Mucosa of rectum (tissue), 2 donors: ENCODE data around the gene NUP62CL.
A peak's percentile ranks its signal among the peaks of the same experiment; 100 is the strongest.

Experiments
- H3K27ac ChIP-seq, 2 donors: one replicate each; pipeline ENCODE4 v1.7.0; 2013; ENCODE audit warnings: inconsistent platforms in 2 of 2, low read depth in 2 of 2, low read length in 2 of 2
- H3K27me3 ChIP-seq, 2 donors: one replicate each; pipeline ENCODE4 v1.7.0; 2013; ENCODE audit warnings: low read length in 2 of 2; ENCODE audit not compliant: control insufficient read depth in 2 of 2, insufficient read depth in 2 of 2
- H3K36me3 ChIP-seq, 2 donors: one replicate each; pipeline ENCODE4 v1.7.0; 2013; ENCODE audit warnings: low read length in 2 of 2; ENCODE audit not compliant: control insufficient read depth in 2 of 2, insufficient read depth in 2 of 2
- H3K4me1 ChIP-seq, 2 donors: one replicate each; pipeline ENCODE4 v1.7.0; 2013; ENCODE audit warnings: low read length in 2 of 2, mild to moderate bottlenecking in 1 of 2; ENCODE audit not compliant: control insufficient read depth in 2 of 2, insufficient read depth in 2 of 2
- H3K4me3 ChIP-seq, 2 donors: one replicate each; pipeline ENCODE4 v1.7.0; 2013; ENCODE audit warnings: low read length in 2 of 2
- H3K9ac ChIP-seq, 2 donors: one replicate each; pipeline ENCODE4 v1.7.0; 2013; ENCODE audit warnings: low read length in 2 of 2, low read depth in 1 of 2, mild to moderate bottlenecking in 1 of 2
- H3K9me3 ChIP-seq, 2 donors: one replicate each; pipeline ENCODE4 v1.7.0; 2013; ENCODE audit warnings: low read length in 2 of 2; ENCODE audit not compliant: control insufficient read depth in 2 of 2
- donor health status: healthy.
- donor health status: Normal muscosa, but diverticular disease.

Gene NUP62CL, protein sequence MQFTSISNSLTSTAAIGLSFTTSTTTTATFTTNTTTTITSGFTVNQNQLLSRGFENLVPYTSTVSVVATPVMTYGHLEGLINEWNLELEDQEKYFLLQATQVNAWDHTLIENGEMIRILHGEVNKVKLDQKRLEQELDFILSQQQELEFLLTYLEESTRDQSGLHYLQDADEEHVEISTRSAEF

DNA sequence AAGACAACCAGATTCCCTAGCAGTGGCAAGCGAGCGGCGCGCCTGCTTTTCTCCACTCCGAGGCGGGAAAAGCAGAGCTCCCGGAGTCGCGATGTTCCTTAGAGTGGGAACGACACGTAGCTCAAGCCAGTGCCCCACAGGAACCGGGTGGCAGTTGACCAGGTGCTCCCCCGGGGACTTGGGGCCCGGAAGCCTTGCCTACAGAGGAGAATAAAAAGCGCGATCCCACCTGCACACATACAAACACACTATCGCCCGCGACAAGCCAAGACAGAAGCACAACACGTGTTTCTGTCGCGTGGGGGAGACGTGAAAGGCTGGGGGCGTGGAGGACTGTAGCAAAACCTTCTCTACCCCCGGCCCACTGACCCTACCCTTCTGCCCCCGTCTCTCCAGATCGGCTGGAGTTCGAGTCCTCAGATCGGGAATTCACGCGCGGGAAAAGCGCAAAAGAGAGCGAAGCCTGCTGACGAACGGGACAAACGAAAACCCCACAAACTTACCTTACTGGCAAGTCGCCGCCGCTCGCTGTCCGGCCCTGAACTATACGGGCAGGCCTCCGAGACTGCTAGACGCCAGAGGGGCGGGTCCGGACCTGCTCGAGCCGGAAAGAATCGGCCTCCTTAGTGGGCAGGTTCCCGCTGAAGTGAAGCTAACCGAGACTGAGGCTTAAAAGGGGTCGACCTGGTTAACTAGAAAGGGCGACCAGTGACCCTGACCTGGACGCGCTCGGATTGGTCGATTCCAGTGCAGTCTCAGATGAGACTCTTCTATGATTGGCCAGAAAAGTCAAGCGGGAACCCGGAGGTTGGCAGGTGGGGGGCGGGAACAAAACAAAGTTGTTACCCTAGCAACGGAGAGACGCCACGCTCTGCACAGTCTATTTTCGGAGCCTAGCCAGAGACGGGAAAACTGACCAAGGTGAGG, at the start of gene NUP62CL, which contains the start of gene DNAAF6:
NUP62CL (minus strand) TSS at position 664 of the 927 bp plus-strand sequence. CDS start 31,287 bp downstream, outside the sequence.
DNAAF6 (plus strand) TSS at position 842 of the 927 bp plus-strand sequence. CDS start 6,265 bp downstream, outside the sequence.
- H3K4me3 ChIP-seq, result peak within 1 kb of the TSS; percentile 59 to 74
- H3K36me3 ChIP-seq, result no peaks in the 10 kb centered on the region
- H3K9ac ChIP-seq, result peak within 1 kb of the TSS; percentile 33 to 52
- H3K27me3 ChIP-seq, result no peaks in the 10 kb centered on the region
- H3K4me1 ChIP-seq, result no peaks in the 10 kb centered on the region
- no peak within 1 kb of the TSS for H3K27ac ChIP-seq
- no peaks in the 10 kb centered on the region for H3K9me3 ChIP-seq

DNA sequence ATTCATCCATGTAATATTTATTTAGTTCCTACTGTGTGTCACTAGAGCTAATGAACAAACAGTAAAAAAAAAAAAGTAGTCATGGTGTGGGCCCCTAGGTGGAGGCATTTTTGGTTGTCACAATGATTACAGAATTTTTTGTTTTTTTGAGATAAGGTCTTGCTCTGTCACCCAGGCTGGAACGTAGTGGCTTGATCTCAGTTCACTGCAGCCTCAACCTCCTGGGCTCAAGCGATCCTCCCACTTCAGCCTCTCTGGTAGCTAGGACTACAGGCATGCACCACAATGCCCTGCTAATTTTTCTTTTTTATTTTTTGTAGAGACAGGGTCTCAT, 22.2 kb upstream of the NUP62CL start:
- no peaks in the 10 kb centered on the region for H3K36me3 ChIP-seq
- no peaks in the 10 kb centered on the region for H3K4me1 ChIP-seq
- H3K9ac ChIP-seq, result no peak overlapping the region
- H3K9me3 ChIP-seq, result no peaks in the 10 kb centered on the region
- no peaks in the 10 kb centered on the region for H3K27me3 ChIP-seq
- no peak overlapping the region for H3K27ac ChIP-seq
- H3K4me3 ChIP-seq, result no peak overlapping the region

- no peak overlapping the region for H3K9ac ChIP-seq
- no peaks in the 10 kb centered on the region for H3K36me3 ChIP-seq
- no peak overlapping the region for H3K4me3 ChIP-seq
- H3K27ac ChIP-seq, result no peak overlapping the region
- H3K4me1 ChIP-seq, result no peaks in the 10 kb centered on the region
- no peaks in the 10 kb centered on the region for H3K9me3 ChIP-seq
- no peaks in the 10 kb centered on the region for H3K27me3 ChIP-seq
These were observed 21.7 kb upstream of the NUP62CL start for GRCh38 chrX:107227780-107228485.

DNA sequence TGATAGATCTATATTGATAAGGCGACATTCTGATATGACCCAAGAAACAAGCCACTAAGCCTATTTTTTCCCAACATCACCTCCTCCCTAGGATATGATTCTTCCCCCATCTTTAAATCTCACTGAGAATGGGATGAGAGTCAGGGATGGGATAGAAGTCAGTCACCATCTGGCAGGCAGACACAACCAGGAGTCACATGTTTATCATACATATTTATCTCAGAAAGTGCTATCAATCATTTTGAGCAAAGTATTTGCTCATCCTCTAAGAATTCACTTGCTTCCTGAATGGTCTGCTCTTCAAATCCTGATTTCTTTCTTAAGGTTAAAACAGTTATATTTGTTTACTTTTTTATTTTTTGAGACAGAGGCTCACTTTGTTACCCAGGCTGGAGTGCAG, 20.5 kb upstream of the NUP62CL start:
- H3K9ac ChIP-seq, result no peak overlapping the region
- no peaks in the 10 kb centered on the region for H3K9me3 ChIP-seq
- no peaks in the 10 kb centered on the region for H3K36me3 ChIP-seq
- no peak overlapping the region for H3K27ac ChIP-seq
- no peak overlapping the region for H3K4me3 ChIP-seq
- no peaks in the 10 kb centered on the region for H3K27me3 ChIP-seq
- H3K4me1 ChIP-seq, result no peaks in the 10 kb centered on the region

DNA sequence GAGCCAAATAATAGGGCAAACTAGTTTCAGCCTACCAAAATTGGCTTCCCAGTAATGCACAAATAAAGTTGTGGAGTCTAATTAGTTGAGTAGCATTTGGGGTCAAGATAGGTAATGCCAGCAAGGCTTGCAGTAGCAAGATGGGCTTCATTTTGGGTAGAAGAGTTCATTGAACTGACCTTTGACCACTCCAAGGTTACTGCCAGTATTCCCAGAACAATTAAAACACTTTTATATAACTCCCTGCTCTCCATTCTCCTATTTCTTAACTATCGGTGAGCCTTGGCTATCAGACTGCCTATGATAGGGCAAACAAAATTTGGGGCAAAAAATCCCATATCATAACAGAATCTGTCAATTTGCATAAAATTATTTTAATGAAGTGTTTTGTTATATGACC, 7.2 kb upstream of the NUP62CL start:
- Histone ChIP-seq H3K9ac (no peak overlapping the region), H3K9me3 (no peaks in the 10 kb centered on the region), H3K4me3 (no peak overlapping the region), H3K36me3 (no peaks in the 10 kb centered on the region), H3K27ac (no peak overlapping the region), H3K4me1 (no peaks in the 10 kb centered on the region), H3K27me3 (peaks cover 1 to 3% of the 10 kb centered on the region in 2 donors)

GRCh38 chrX:107207943-107208342, 1.7 kb upstream of the NUP62CL start:
- Histone ChIP-seq H3K36me3 (no peaks in the 10 kb centered on the region), H3K4me3 (no peak overlapping the region), H3K9me3 (no peaks in the 10 kb centered on the region), H3K27ac (no peak overlapping the region), H3K9ac (no peak overlapping the region), H3K4me1 (no peaks in the 10 kb centered on the region), H3K27me3 (peaks cover 0 to 1% of the 10 kb centered on the region in 2 donors)

GRCh38 chrX:107207089-107207488, 856 bp upstream of the NUP62CL start:
- Histone ChIP-seq H3K27ac (no peak overlapping the region), H3K36me3 (no peaks in the 10 kb centered on the region), H3K9me3 (no peaks in the 10 kb centered on the region), H3K4me3 (no peak overlapping the region), H3K27me3 (no peaks in the 10 kb centered on the region), H3K4me1 (no peaks in the 10 kb centered on the region), H3K9ac (no peak overlapping the region)

- no peaks in the 10 kb centered on the region for H3K9me3 ChIP-seq
- H3K4me3 ChIP-seq, result peak overlapping the region; percentile 59 to 74
- H3K9ac ChIP-seq, result no peak overlapping the region
- no peaks in the 10 kb centered on the region for H3K4me1 ChIP-seq
- H3K27me3 ChIP-seq, result no peaks in the 10 kb centered on the region
- H3K36me3 ChIP-seq, result no peaks in the 10 kb centered on the region
- no peak overlapping the region for H3K27ac ChIP-seq
These were observed 448 bp upstream of the NUP62CL start for GRCh38 chrX:107206697-107207065.

DNA sequence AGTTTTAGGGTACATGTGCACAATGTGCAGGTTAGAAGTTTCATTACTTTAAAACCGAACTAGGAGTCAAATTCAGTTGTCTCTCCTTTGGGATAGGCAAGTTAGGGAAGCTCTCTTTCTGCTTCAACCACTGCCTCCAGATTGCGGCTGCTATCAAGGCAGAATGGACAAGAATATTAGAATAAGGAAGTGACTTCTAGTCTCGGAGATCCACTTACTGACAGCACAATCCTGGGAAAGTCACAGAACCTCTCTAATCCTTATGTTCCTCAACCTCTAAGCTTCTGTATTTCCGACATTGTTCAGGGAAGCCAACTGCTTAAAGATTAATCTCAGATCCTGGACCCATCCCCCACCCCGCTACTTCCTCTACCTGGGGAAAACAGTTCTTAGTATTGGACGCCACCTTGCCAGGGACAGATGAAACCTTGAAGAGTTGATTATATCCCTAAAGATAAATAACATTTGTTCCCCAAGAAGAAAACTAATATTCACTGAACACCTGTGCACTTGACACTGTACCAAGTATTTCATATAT, 2.1 kb downstream of the NUP62CL start:
- Histone ChIP-seq H3K4me1 (no peaks in the 10 kb centered on the region), H3K9ac (no peak overlapping the region), H3K4me3 (peak overlapping the region in 1 of 2 donors; percentile 18), H3K36me3 (no peaks in the 10 kb centered on the region), H3K27me3 (no peaks in the 10 kb centered on the region), H3K9me3 (no peaks in the 10 kb centered on the region), H3K27ac (no peak overlapping the region)

DNA sequence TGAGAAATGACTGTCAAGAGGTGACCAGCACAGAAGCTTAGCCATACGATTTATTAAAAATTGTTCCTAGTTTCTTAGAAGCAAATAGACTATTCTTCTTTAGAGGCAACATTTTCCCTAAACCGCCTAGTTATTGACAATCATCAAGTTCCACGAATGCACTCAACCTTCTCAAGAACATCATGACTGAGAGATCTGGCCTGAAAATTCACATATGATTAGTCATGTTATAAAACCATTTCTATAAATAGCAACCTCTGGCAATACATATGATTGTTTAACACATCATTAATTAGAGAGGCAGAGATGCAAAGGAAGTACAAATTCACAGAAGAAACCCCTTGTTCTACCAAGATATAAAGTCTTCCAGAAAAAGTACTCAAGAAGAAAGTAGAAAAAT, 6.7 kb downstream of the NUP62CL start:
- Histone ChIP-seq H3K36me3 (no peaks in the 10 kb centered on the region), H3K27me3 (no peaks in the 10 kb centered on the region), H3K9ac (no peak overlapping the region), H3K27ac (no peak overlapping the region), H3K4me3 (no peak overlapping the region), H3K4me1 (no peaks in the 10 kb centered on the region), H3K9me3 (no peaks in the 10 kb centered on the region)
